Measurements from ENCODE around the gene KIAA2012. TPM values are rescaled to one million over a fixed set of nuclear protein-coding genes. Genes with fewer than 3 reads are reported as not detected.
A peak's percentile ranks its signal among the peaks of the same experiment; 100 is the strongest.

Gene KIAA2012
- total and polyA plus RNA-seq, 2 of the 8 experiments (the other 6 are each of a cell fraction or from before 2014, with no cell fraction given): not detected

DNA sequence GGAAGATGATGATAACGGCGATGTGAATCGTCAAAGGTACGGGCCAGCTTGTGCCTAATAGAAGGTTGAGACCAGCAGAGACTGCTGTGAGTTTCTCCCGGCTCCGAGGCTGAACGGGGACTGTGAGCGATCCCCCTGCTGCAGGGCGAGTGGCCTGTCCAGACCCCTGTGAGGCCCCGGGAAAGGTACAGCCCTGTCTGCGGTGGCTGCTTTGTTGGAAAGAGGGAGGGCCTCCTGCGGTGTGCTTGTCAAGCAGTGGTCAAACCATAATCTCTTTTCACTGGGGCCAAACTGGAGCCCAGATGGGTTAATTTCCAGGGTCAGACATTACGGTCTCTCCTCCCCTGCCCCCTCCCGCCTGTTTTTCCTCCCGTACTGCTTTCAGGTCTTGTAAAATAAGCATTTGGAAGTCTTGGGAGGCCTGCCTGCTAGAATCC, 36.4 kb upstream of the KIAA2012 start:
- no peak overlapping the region for H2BK120ac ChIP-seq (replicated peaks; ENCODE audit: low read depth, low read length)
- WGBS, 2 experiments (ENCODE audit: extremely low coverage in 1 of 2, insufficient coverage in 1 of 2, insufficient read length in 1 of 2, insufficient replicate concordance in 2 of 2, low coverage in 1 of 2, low lambda C conversion rate in 2 of 2, missing lambda C conversion rate in 1 of 2): 4% methylated on average over 15 of the region's 15 CpGs; no CpG with 5 or more reads in 1 of the 2 experiments
- no peak overlapping the region for H4K5ac ChIP-seq (ENCODE audit: insufficient read length, low read depth, low read length)
- no peaks in the 10 kb centered on the region for H3K9me3 ChIP-seq (ENCODE audit: insufficient read depth in 2 of 2, low read depth in 1 of 2, low read length in 1 of 2)
- peaks cover 9% of the 10 kb centered on the region; the same call in 1 of the 2 replicates for H3K23me2 ChIP-seq (ENCODE audit: low read depth, low read length)
- H3K4ac ChIP-seq (replicated peaks; ENCODE audit: insufficient read length, low read depth, low read length): peak overlapping the region; percentile 5
- H4K20me1 ChIP-seq (replicated peaks in 1 of 2; ENCODE audit: control insufficient read depth in 1 of 2, insufficient read depth in 2 of 2, low read length in 2 of 2): peaks cover 30 to 33% of the 10 kb centered on the region in 2 experiments
- H3K56ac ChIP-seq (replicated peaks; ENCODE audit: insufficient read length, low read depth, low read length): peak overlapping the region; percentile 42
- peak overlapping the region; percentile 78 to 96 (median 93) for H3K4me3 ChIP-seq (ENCODE audit: extremely low read depth in 1 of 4, insufficient read depth in 2 of 4, low read depth in 3 of 4, low read length in 4 of 4)
- H4K91ac ChIP-seq (replicated peaks; ENCODE audit: insufficient read length, low read length): peak overlapping the region; percentile 72
- FAIRE-seq (peak; percentile 28), DNase-seq (ENCODE audit: low read depth in 1 of 2, low spot score in 2 of 2) (no peak)
- H4K8ac ChIP-seq (ENCODE audit: extremely low read depth, insufficient read depth, low read length): peak overlapping the region; percentile 29; the same call in 1 of the 2 replicates
- H2BK20ac ChIP-seq (ENCODE audit: low read length): no peak overlapping the region
- peak overlapping the region; percentile 10; the same call in 1 of the 2 replicates for H3K18ac ChIP-seq (ENCODE audit: extremely low read depth, low read length)
- peak overlapping the region; percentile 51 to 74 (median 56); a peak in 6 of 7 replicates for H3K9ac ChIP-seq (replicated peaks in 1 of 4; ENCODE audit: extremely low read depth in 1 of 4, low read depth in 3 of 4, low read length in 3 of 4)
- CTCF ChIA-PET (ENCODE audit: partially characterized antibody): interaction anchor here (1.5 to 2.1 kb wide), 4 partner anchors 12 to 258 kb away, joined by 3 to 6 read pairs (median 6); no protein-coding TSS in a partner anchor
- H2AFZ ChIP-seq (ENCODE audit: low read length): no peak overlapping the region
- POLR2A ChIA-PET (ENCODE audit: partially characterized antibody): interaction anchor here (0.7 to 2.4 kb wide), 11 partner anchors 9 to 177 kb away, joined by 3 to 11 read pairs (median 4); no protein-coding TSS in a partner anchor
- peaks cover 30 to 64% of the 10 kb centered on the region in 2 experiments for H3K79me2 ChIP-seq (ENCODE audit: control insufficient read depth in 1 of 2, insufficient read depth in 2 of 2, low read length in 2 of 2)
- H2BK15ac ChIP-seq (ENCODE audit: low read length): no peak overlapping the region
- H3K14ac ChIP-seq (ENCODE audit: insufficient read length): no peak overlapping the region
- no peak overlapping the region for H3K23ac ChIP-seq (ENCODE audit: insufficient read length)
- H3K4me2 ChIP-seq (ENCODE audit: insufficient read depth in 1 of 2, low read depth in 2 of 2, low read length in 2 of 2): peak overlapping the region; percentile 61 to 82
- H3K36me3 ChIP-seq (ENCODE audit: control insufficient read depth in 2 of 4, insufficient read depth in 4 of 4, low read length in 3 of 4): peaks cover 9 to 45% (median 18%) of the 10 kb centered on the region in 4 experiments
- H3K79me1 ChIP-seq (ENCODE audit: low read depth, low read length): no peaks in the 10 kb centered on the region
- no peak overlapping the region for H2BK12ac ChIP-seq (ENCODE audit: low read depth, low read length)
- H2AK5ac ChIP-seq (ENCODE audit: low read depth, low read length): no peak overlapping the region
- no peaks in the 10 kb centered on the region for H3K27me3 ChIP-seq (replicated peaks in 1 of 4; ENCODE audit: control insufficient read depth in 3 of 4, extremely low read depth in 1 of 4, insufficient read depth in 3 of 4, low read length in 3 of 4)
- no peak overlapping the region for H3K27ac ChIP-seq (ENCODE audit: low read depth, low read length)
- H2BK5ac ChIP-seq (ENCODE audit: low read depth, low read length): 0 out of 2 replicates have a peak overlapping the region, but pooled peaks have one; percentile 96
- H3K4me1 ChIP-seq (replicated peaks in 1 of 4; ENCODE audit: control insufficient read depth in 3 of 4, insufficient read depth in 4 of 4, low read length in 3 of 4): peaks cover 0 to 10% (median 7%) of the 10 kb centered on the region in 4 experiments; a peak in 6 of 7 replicates
- TF ChIP-seq POLR2A (IDR thresholded peaks at IDR 0.05; ENCODE audit: control extremely low read depth in 1 of 2, low read depth in 2 of 2, low read length in 2 of 2) (peak; percentile 42 to 43; a peak in 1 of 3 replicates), POLR2AphosphoS5 (IDR thresholded peaks at IDR 0.05; ENCODE audit: low read depth, low read length) (no peak), TBP (IDR thresholded peaks at IDR 0.05; ENCODE audit: low read depth, low read length) (0 out of 2 replicates have a peak, but pooled peaks have one; percentile 16), YY1 (IDR thresholded peaks at IDR 0.05; ENCODE audit: low read depth, low read length) (no peak), TAF1 (IDR thresholded peaks at IDR 0.05; ENCODE audit: low read depth, low read length) (0 out of 2 replicates have a peak, but pooled peaks have one; percentile 29), SP2 (IDR thresholded peaks at IDR 0.05; ENCODE audit: low read length) (no peak), BRCA1 (IDR thresholded peaks at IDR 0.05; ENCODE audit: low read depth, low read length) (no peak), CBX5 (IDR thresholded peaks at IDR 0.05; ENCODE audit: low read depth, low read length) (no peak), SIN3A (conservative IDR thresholded peaks at IDR 0.05 in 1 of 2, IDR thresholded peaks at IDR 0.05 in 1 of 2; ENCODE audit: low read depth in 1 of 2, low read length in 2 of 2) (peak; percentile 77 to 89; a peak in 3 of 4 replicates), HDAC2 (IDR thresholded peaks at IDR 0.05; ENCODE audit: borderline replicate concordance in 1 of 2, low read depth in 2 of 2, low read length in 2 of 2) (peak in 1 of 2 experiments; percentile 26; a peak in 2 of 4 replicates), CTBP2 (IDR thresholded peaks at IDR 0.05; ENCODE audit: borderline replicate concordance, insufficient read depth, insufficient read length, low read length) (no peak)
- TF ChIP-seq, protein P1, sequence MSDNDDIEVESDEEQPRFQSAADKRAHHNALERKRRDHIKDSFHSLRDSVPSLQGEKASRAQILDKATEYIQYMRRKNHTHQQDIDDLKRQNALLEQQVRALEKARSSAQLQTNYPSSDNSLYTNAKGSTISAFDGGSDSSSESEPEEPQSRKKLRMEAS (IDR thresholded peaks at IDR 0.05): no peak

Measured in H1 (cell line).